DND-41 (cell line): ENCODE data around the gene CLCN6.

Experiments
- ATAC-seq: fragments of 200-7000 bp; cut with Tn5 transposase; 3 replicates; pipeline ENCODE4 v1.9.1; 2021; ENCODE audit warnings: low read depth; ENCODE audit not compliant: insufficient read depth
- DNase-seq: peaks from one replicate; pipeline ENCODE4 v3.0.0-alpha.2; 2020
- H2AFZ ChIP-seq: 2 replicates; pipeline ENCODE4 v1.6.0; 2012; ENCODE audit warnings: low read depth, low read length
- H3K27ac ChIP-seq: 2 replicates; pipeline ENCODE4 v1.5.1; 2012; ENCODE audit warnings: low read length, inconsistent platforms
- H3K27me3 ChIP-seq: fragments of 200-600 bp; sonication (generic); 2 replicates; pipeline ENCODE4 v1.6.0; 2012; ENCODE audit warnings: low read length, mild to moderate bottlenecking, inconsistent platforms; ENCODE audit not compliant: insufficient read depth, poor library complexity
- H3K36me3 ChIP-seq: 2 replicates; pipeline ENCODE4 v1.5.1; 2012; ENCODE audit warnings: low read length, inconsistent platforms; ENCODE audit not compliant: insufficient read depth
- H3K4me1 ChIP-seq: 2 replicates; pipeline ENCODE4 v1.5.1; 2012; ENCODE audit warnings: mild to moderate bottlenecking, low read length; ENCODE audit not compliant: insufficient read depth
- H3K4me2 ChIP-seq: 2 replicates; pipeline ENCODE4 v1.6.0; 2012; ENCODE audit warnings: mild to moderate bottlenecking, moderate library complexity, low read length, inconsistent platforms; ENCODE audit not compliant: insufficient read depth
- H3K4me3 ChIP-seq, 2 experiments: fragments of 200-600 bp in 1 of 2; shearing (Covaris generic) in 1 of 2; 2 replicates each; pipeline ENCODE4 v1.5.1; 2012 to 2016; ENCODE audit warnings: inconsistent platforms in 2 of 2, low read length in 2 of 2, mild to moderate bottlenecking in 2 of 2, low read depth in 1 of 2, moderate library complexity in 1 of 2
- H3K79me2 ChIP-seq: 2 replicates; pipeline ENCODE4 v1.6.0; 2012; ENCODE audit warnings: low read length, inconsistent platforms; ENCODE audit not compliant: insufficient read depth
- H3K9ac ChIP-seq: 2 replicates; pipeline ENCODE4 v1.6.0; 2012; ENCODE audit warnings: low read depth, mild to moderate bottlenecking, inconsistent platforms, low read length, moderate library complexity
- H3K9me3 ChIP-seq: 2 replicates; pipeline ENCODE4 v1.5.1; 2012; ENCODE audit warnings: low read length, moderate library complexity, mild to moderate bottlenecking, inconsistent platforms; ENCODE audit not compliant: insufficient read depth, severe bottlenecking
- H4K20me1 ChIP-seq: 2 replicates; pipeline ENCODE4 v1.6.0; 2012; ENCODE audit warnings: low read length; ENCODE audit not compliant: insufficient read depth
- EZH2 ChIP-seq: IDR thresholded peaks from 3 replicates; pipeline ENCODE4 v1.6.1; 2012; ENCODE audit warnings: borderline replicate concordance, low read depth, mild to moderate bottlenecking, moderate library complexity, low read length, inconsistent platforms; ENCODE audit not compliant: severe bottlenecking
- TF ChIP-seq, protein P1 (sequence below): IDR thresholded peaks from 2 replicates; pipeline ENCODE4 v1.5.1; 2012; ENCODE audit warnings: borderline replicate concordance, low read length, moderate library complexity, mild to moderate bottlenecking; ENCODE audit not compliant: poor library complexity, severe bottlenecking; ENCODE audit errors: extremely low read depth

Gene CLCN6

DNA sequence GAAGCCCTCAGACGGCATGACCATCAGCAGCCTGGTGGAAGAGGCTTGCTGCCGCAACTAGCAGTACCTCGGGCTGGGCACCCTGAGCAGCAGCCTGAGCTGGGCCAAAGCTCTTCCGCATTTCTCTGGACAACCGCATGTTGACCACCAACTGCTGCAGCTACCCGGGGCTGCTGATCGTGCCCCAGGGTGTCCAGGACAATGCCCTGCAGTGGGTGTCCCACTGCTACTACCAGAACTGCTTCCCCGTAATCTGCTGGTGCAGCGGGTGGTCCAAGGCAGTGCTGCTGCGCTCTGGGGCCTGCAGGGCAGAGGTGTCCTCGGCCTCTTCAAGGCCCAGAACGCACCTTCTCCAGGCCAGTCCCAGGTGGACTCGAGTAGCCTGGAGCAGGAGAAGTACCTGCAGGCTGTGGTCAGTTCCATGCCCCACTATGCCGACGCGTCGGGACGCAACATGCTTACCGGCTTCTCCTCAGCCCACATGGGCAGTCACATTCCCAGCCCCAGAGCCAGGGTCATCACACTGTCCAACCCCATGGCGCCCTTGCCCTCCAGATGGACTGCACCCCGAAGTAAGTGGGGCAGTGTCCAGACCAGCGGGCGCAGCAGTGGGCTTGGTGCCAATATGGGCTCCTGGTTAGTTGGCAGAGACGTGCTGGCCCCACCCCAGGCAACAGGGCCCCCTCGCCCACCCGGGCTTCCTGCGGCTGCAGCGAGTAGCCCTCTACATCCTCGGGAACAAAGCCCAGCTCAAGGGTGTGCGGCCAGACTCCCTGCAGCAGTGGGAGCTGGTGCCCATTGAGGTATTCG lies 72.3 kb downstream of the CLCN6 start:
- no peak for TF ChIP-seq EZH2
- TF ChIP-seq, protein P1, sequence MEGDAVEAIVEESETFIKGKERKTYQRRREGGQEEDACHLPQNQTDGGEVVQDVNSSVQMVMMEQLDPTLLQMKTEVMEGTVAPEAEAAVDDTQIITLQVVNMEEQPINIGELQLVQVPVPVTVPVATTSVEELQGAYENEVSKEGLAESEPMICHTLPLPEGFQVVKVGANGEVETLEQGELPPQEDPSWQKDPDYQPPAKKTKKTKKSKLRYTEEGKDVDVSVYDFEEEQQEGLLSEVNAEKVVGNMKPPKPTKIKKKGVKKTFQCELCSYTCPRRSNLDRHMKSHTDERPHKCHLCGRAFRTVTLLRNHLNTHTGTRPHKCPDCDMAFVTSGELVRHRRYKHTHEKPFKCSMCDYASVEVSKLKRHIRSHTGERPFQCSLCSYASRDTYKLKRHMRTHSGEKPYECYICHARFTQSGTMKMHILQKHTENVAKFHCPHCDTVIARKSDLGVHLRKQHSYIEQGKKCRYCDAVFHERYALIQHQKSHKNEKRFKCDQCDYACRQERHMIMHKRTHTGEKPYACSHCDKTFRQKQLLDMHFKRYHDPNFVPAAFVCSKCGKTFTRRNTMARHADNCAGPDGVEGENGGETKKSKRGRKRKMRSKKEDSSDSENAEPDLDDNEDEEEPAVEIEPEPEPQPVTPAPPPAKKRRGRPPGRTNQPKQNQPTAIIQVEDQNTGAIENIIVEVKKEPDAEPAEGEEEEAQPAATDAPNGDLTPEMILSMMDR = no peak
- Histone ChIP-seq H3K4me1 (no peaks in the 10 kb centered on the region), H4K20me1 (peaks cover 12% of the 10 kb centered on the region; the same call in 1 of the 2 replicates), H3K79me2 (no peaks in the 10 kb centered on the region), H3K9me3 (no peaks in the 10 kb centered on the region), H2AFZ (no peak overlapping the region), H3K9ac (no peak overlapping the region), H3K4me3 (no peak overlapping the region), H3K27ac (no peak overlapping the region), H3K27me3 (peaks cover 6% of the 10 kb centered on the region), H3K36me3 (no peaks in the 10 kb centered on the region), H3K4me2 (no peak overlapping the region)
- DNase-seq (no peak), ATAC-seq (no peak)

DNA sequence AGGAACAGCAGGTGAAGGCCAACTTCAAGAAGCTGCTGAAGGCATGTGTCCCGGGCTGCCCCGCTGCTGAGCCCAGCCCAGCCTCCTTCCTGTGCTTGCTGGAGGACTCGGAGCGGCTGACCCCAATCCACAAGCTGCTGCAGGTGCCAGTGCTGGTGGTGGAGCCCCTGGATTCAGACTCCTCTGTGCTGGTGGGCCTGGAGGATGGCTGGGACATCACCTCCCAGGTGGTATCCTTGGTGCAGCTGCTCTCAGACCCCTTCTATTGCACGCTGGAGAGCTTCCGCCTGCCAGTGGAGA lies 72.8 kb downstream of the CLCN6 start:
- TF ChIP-seq, protein P1 = no peak
- no peak for TF ChIP-seq EZH2
- H3K79me2 ChIP-seq = no peaks in the 10 kb centered on the region
- ATAC-seq (no peak), DNase-seq (no peak)
- no peak overlapping the region for H3K27ac ChIP-seq
- no peaks in the 10 kb centered on the region for H3K9me3 ChIP-seq
- H3K36me3 ChIP-seq = no peaks in the 10 kb centered on the region
- no peak overlapping the region for H3K9ac ChIP-seq
- peaks cover 14% of the 10 kb centered on the region; the same call in 1 of the 2 replicates for H4K20me1 ChIP-seq
- H3K4me2 ChIP-seq = no peak overlapping the region
- H3K4me3 ChIP-seq = no peak overlapping the region
- no peaks in the 10 kb centered on the region for H3K4me1 ChIP-seq
- H3K27me3 ChIP-seq = peaks cover 6% of the 10 kb centered on the region
- no peak overlapping the region for H2AFZ ChIP-seq

GRCh38 chr1:11879311-11880180 lies 73.6 kb downstream of the CLCN6 start:
- TF ChIP-seq, protein P1 = no peak
- no peak for TF ChIP-seq EZH2
- Histone ChIP-seq H3K27me3 (peaks cover 6% of the 10 kb centered on the region), H3K4me3 (no peak overlapping the region), H3K27ac (no peak overlapping the region), H3K79me2 (no peaks in the 10 kb centered on the region), H3K9me3 (no peaks in the 10 kb centered on the region), H3K4me2 (no peak overlapping the region), H3K4me1 (no peaks in the 10 kb centered on the region), H2AFZ (no peak overlapping the region), H3K36me3 (no peaks in the 10 kb centered on the region), H4K20me1 (peaks cover 14% of the 10 kb centered on the region; the same call in 1 of the 2 replicates), H3K9ac (no peak overlapping the region)
- no peak for DNase-seq
- ATAC-seq = no peak
